Measurements from ENCODE around the gene NTM. TPM values are rescaled to one million over a fixed set of nuclear protein-coding genes. Genes with fewer than 3 reads are reported as not detected.

NTM gene
- total RNA-seq, 1 experiment from 2014 or later, result 16.4 TPM

DNA sequence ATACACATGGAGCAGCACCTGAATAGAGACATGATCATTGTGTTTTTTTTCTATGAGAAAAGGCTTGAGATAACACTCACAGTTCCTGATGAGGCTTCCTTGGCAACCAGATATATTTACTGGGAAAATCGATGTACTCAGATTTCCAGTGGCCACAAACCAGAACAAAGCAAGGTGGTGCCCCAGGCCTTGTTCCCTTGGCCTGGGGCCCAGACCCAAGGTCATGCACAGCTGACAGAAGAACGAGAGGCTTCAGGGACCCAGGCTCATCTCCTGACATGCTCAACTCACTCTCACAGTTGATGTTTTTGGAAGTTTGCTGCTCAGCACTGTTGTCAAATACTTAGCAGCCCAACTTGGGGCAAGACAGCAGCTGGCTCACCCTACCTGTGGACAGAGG lies 281.8 kb downstream of the NTM start (continued):
- no peak for TF ChIP-seq ESRRA (CRISPR knock-in tag; IDR thresholded peaks at IDR 0.05; ENCODE audit: borderline replicate concordance)

DNA sequence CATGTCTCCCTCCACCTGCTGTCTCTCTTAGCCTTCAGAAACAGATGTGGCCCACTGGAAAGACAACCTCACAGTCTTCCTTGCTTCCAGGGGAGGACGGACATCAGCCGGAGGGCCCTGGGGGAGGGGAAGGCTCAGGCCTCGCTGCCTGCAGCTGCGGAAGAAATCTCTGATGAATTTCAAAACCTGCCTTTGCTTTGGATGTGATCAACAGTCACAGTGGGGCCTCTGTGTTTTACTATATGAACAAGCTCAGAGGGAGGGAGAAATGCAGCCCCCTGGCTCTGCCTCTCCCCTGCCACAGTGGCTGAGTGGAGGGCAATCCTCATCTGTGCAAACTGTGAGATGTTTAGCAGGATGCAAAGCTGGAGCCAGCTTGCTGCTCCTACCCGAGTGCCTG lies 282.8 kb downstream of the NTM start:
- 0 out of 2 replicates have a peak overlapping the region, but pooled peaks have one; percentile 52 for H3K27ac Mint-ChIP-seq

More for the DNA sequence above, 282.8 kb downstream of the NTM start:
- POLR2A ChIA-PET, result no interaction called here
- TF ChIP-seq, protein P1, sequence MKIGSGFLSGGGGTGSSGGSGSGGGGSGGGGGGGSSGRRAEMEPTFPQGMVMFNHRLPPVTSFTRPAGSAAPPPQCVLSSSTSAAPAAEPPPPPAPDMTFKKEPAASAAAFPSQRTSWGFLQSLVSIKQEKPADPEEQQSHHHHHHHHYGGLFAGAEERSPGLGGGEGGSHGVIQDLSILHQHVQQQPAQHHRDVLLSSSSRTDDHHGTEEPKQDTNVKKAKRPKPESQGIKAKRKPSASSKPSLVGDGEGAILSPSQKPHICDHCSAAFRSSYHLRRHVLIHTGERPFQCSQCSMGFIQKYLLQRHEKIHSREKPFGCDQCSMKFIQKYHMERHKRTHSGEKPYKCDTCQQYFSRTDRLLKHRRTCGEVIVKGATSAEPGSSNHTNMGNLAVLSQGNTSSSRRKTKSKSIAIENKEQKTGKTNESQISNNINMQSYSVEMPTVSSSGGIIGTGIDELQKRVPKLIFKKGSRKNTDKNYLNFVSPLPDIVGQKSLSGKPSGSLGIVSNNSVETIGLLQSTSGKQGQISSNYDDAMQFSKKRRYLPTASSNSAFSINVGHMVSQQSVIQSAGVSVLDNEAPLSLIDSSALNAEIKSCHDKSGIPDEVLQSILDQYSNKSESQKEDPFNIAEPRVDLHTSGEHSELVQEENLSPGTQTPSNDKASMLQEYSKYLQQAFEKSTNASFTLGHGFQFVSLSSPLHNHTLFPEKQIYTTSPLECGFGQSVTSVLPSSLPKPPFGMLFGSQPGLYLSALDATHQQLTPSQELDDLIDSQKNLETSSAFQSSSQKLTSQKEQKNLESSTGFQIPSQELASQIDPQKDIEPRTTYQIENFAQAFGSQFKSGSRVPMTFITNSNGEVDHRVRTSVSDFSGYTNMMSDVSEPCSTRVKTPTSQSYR (CRISPR knock-in tag; IDR thresholded peaks at IDR 0.05), result 0 out of 2 replicates have a peak, but pooled peaks have one; percentile 14
- TF ChIP-seq, protein P2, sequence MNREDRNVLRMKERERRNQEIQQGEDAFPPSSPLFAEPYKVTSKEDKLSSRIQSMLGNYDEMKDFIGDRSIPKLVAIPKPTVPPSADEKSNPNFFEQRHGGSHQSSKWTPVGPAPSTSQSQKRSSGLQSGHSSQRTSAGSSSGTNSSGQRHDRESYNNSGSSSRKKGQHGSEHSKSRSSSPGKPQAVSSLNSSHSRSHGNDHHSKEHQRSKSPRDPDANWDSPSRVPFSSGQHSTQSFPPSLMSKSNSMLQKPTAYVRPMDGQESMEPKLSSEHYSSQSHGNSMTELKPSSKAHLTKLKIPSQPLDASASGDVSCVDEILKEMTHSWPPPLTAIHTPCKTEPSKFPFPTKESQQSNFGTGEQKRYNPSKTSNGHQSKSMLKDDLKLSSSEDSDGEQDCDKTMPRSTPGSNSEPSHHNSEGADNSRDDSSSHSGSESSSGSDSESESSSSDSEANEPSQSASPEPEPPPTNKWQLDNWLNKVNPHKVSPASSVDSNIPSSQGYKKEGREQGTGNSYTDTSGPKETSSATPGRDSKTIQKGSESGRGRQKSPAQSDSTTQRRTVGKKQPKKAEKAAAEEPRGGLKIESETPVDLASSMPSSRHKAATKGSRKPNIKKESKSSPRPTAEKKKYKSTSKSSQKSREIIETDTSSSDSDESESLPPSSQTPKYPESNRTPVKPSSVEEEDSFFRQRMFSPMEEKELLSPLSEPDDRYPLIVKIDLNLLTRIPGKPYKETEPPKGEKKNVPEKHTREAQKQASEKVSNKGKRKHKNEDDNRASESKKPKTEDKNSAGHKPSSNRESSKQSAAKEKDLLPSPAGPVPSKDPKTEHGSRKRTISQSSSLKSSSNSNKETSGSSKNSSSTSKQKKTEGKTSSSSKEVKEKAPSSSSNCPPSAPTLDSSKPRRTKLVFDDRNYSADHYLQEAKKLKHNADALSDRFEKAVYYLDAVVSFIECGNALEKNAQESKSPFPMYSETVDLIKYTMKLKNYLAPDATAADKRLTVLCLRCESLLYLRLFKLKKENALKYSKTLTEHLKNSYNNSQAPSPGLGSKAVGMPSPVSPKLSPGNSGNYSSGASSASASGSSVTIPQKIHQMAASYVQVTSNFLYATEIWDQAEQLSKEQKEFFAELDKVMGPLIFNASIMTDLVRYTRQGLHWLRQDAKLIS (CRISPR knock-in tag; IDR thresholded peaks at IDR 0.05; ENCODE audit: borderline replicate concordance), result no peak
- TF ChIP-seq, protein P3, sequence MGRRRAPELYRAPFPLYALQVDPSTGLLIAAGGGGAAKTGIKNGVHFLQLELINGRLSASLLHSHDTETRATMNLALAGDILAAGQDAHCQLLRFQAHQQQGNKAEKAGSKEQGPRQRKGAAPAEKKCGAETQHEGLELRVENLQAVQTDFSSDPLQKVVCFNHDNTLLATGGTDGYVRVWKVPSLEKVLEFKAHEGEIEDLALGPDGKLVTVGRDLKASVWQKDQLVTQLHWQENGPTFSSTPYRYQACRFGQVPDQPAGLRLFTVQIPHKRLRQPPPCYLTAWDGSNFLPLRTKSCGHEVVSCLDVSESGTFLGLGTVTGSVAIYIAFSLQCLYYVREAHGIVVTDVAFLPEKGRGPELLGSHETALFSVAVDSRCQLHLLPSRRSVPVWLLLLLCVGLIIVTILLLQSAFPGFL (CRISPR knock-in tag; IDR thresholded peaks at IDR 0.05; ENCODE audit: borderline replicate concordance), result no peak
- TF ChIP-seq FOXK1 (CRISPR knock-in tag; IDR thresholded peaks at IDR 0.05) (no peak), NFATC4 (CRISPR knock-in tag; IDR thresholded peaks at IDR 0.05) (no peak), EMX1 (CRISPR knock-in tag; IDR thresholded peaks at IDR 0.05) (no peak)
- TF ChIP-seq, protein P4, sequence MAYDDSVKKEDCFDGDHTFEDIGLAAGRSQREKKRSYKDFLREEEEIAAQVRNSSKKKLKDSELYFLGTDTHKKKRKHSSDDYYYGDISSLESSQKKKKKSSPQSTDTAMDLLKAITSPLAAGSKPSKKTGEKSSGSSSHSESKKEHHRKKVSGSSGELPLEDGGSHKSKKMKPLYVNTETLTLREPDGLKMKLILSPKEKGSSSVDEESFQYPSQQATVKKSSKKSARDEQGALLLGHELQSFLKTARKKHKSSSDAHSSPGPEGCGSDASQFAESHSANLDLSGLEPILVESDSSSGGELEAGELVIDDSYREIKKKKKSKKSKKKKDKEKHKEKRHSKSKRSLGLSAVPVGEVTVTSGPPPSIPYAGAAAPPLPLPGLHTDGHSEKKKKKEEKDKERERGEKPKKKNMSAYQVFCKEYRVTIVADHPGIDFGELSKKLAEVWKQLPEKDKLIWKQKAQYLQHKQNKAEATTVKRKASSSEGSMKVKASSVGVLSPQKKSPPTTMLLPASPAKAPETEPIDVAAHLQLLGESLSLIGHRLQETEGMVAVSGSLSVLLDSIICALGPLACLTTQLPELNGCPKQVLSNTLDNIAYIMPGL (CRISPR knock-in tag; IDR thresholded peaks at IDR 0.05), result no peak
- TF ChIP-seq, protein P5, sequence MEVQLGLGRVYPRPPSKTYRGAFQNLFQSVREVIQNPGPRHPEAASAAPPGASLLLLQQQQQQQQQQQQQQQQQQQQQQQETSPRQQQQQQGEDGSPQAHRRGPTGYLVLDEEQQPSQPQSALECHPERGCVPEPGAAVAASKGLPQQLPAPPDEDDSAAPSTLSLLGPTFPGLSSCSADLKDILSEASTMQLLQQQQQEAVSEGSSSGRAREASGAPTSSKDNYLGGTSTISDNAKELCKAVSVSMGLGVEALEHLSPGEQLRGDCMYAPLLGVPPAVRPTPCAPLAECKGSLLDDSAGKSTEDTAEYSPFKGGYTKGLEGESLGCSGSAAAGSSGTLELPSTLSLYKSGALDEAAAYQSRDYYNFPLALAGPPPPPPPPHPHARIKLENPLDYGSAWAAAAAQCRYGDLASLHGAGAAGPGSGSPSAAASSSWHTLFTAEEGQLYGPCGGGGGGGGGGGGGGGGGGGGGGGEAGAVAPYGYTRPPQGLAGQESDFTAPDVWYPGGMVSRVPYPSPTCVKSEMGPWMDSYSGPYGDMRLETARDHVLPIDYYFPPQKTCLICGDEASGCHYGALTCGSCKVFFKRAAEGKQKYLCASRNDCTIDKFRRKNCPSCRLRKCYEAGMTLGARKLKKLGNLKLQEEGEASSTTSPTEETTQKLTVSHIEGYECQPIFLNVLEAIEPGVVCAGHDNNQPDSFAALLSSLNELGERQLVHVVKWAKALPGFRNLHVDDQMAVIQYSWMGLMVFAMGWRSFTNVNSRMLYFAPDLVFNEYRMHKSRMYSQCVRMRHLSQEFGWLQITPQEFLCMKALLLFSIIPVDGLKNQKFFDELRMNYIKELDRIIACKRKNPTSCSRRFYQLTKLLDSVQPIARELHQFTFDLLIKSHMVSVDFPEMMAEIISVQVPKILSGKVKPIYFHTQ (CRISPR knock-in tag; IDR thresholded peaks at IDR 0.05), result no peak
- peaks cover 65% of the 10 kb centered on the region for H3K4me1 Mint-ChIP-seq
- no peak for DNase-seq (ENCODE audit: low spot score)
- H3K4me3 Mint-ChIP-seq, result no peak overlapping the region
- peaks cover 3% of the 10 kb centered on the region for H3K9me3 Mint-ChIP-seq
- ATAC-seq, result no peak
- no peaks in the 10 kb centered on the region; the same call in 1 of the 2 replicates for H3K27me3 Mint-ChIP-seq (ENCODE audit: low read depth)
- CTCF ChIA-PET, result interaction anchor here (0.6 to 3.0 kb wide), 6 partner anchors 15 to 737 kb away, joined by 3 to 14 read pairs (median 4); partner anchors contain the start of gene SNX19
- H3K36me3 Mint-ChIP-seq, result no peaks in the 10 kb centered on the region
